ENCODE data around the gene MAPK8IP3. TPM values are rescaled to one million over a fixed set of nuclear protein-coding genes. Genes with fewer than 3 reads are reported as not detected.

The MAPK8IP3 gene
- total RNA-seq, 1 experiment from 2014 or later, result 72.3 TPM

DNA sequence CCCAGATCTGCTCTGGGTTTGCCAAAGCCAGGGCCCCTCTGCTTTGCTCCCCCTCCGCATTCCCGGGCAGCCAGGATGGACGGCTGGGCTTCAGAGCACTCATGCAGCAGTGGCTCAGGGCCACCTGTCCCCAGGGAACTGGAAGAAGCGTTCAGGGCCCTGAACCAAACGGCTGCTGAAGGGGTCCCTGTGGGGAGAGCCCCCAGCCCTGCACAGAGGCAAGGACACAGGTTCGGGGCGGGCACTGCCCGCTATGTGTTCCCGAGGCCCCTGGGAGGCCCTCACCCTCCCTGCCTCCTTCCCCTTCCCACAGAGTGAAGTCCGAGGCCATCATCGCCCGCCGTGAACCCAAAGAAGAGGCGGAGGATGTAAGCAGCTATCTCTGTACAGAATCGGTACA lies 54.9 kb downstream of the MAPK8IP3 start:
- ChIA-PET CTCF (no interaction called here), POLR2A (no interaction called here)
- no peak overlapping the region for H3K27ac Mint-ChIP-seq
- no peak for DNase-seq (ENCODE audit: low spot score)
- no peaks in the 10 kb centered on the region for H3K9me3 Mint-ChIP-seq
- ATAC-seq, result no peak
- no peaks in the 10 kb centered on the region; the same call in 1 of the 2 replicates for H3K36me3 Mint-ChIP-seq
- TF ChIP-seq CTCF (IDR thresholded peaks at IDR 0.05), result no peak
- no peak for TF ChIP-seq ATF3 (CRISPR knock-in tag; conservative IDR thresholded peaks at IDR 0.05)
- TF ChIP-seq HMGA2 (CRISPR knock-in tag; IDR thresholded peaks at IDR 0.05), result no peak
- no peak for TF ChIP-seq PREB (CRISPR knock-in tag; IDR thresholded peaks at IDR 0.05; ENCODE audit: borderline replicate concordance)
- no peak for TF ChIP-seq NFE2L1 (CRISPR knock-in tag; IDR thresholded peaks at IDR 0.05)
- no peak for TF ChIP-seq ZNF425 (CRISPR knock-in tag; conservative IDR thresholded peaks at IDR 0.05)
- no peak for TF ChIP-seq ZNF138 (CRISPR knock-in tag; conservative IDR thresholded peaks at IDR 0.05)
- no peak for TF ChIP-seq MXD4 (CRISPR knock-in tag; IDR thresholded peaks at IDR 0.05; ENCODE audit: borderline replicate concordance)
- TF ChIP-seq ZNF317 (CRISPR knock-in tag; IDR thresholded peaks at IDR 0.05; ENCODE audit: borderline replicate concordance, low read depth), result no peak
- TF ChIP-seq, protein P1, sequence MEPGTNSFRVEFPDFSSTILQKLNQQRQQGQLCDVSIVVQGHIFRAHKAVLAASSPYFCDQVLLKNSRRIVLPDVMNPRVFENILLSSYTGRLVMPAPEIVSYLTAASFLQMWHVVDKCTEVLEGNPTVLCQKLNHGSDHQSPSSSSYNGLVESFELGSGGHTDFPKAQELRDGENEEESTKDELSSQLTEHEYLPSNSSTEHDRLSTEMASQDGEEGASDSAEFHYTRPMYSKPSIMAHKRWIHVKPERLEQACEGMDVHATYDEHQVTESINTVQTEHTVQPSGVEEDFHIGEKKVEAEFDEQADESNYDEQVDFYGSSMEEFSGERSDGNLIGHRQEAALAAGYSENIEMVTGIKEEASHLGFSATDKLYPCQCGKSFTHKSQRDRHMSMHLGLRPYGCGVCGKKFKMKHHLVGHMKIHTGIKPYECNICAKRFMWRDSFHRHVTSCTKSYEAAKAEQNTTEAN (CRISPR knock-in tag; IDR thresholded peaks at IDR 0.05), result no peak
- TF ChIP-seq, protein P2, sequence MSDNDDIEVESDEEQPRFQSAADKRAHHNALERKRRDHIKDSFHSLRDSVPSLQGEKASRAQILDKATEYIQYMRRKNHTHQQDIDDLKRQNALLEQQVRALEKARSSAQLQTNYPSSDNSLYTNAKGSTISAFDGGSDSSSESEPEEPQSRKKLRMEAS (CRISPR knock-in tag; IDR thresholded peaks at IDR 0.05), result no peak
- no peak for TF ChIP-seq ZNF219 (CRISPR knock-in tag; IDR thresholded peaks at IDR 0.05; ENCODE audit: borderline replicate concordance)
- TF ChIP-seq ZNF671 (CRISPR knock-in tag; IDR thresholded peaks at IDR 0.05), result no peak
- no peak for TF ChIP-seq ZNF263 (CRISPR knock-in tag; IDR thresholded peaks at IDR 0.05; ENCODE audit: low read depth)
- no peak for TF ChIP-seq KAT7 (CRISPR knock-in tag; IDR thresholded peaks at IDR 0.05; ENCODE audit: borderline replicate concordance)
- no peak for TF ChIP-seq JUN (CRISPR knock-in tag; IDR thresholded peaks at IDR 0.05)
- no peak for TF ChIP-seq ZNF396 (CRISPR knock-in tag; IDR thresholded peaks at IDR 0.05; ENCODE audit: borderline replicate concordance)
- no peak for TF ChIP-seq CREB1 (CRISPR knock-in tag; IDR thresholded peaks at IDR 0.05)
- TF ChIP-seq USF2 (CRISPR knock-in tag; IDR thresholded peaks at IDR 0.05), result no peak
- TF ChIP-seq ERG (CRISPR knock-in tag; IDR thresholded peaks at IDR 0.05), result no peak
- no peaks in the 10 kb centered on the region for H3K4me1 Mint-ChIP-seq
- no peak overlapping the region for H3K4me3 Mint-ChIP-seq
- H3K27me3 Mint-ChIP-seq (ENCODE audit: low read depth), result no peaks in the 10 kb centered on the region
